HuH-7 (cell line): ENCODE measurements around the gene MEDAG.

Source experiments
- DNase-seq: peaks from one replicate; pipeline ENCODE4 v3.0.0; 2011; ENCODE audit warnings: low spot score

MEDAG gene

DNA sequence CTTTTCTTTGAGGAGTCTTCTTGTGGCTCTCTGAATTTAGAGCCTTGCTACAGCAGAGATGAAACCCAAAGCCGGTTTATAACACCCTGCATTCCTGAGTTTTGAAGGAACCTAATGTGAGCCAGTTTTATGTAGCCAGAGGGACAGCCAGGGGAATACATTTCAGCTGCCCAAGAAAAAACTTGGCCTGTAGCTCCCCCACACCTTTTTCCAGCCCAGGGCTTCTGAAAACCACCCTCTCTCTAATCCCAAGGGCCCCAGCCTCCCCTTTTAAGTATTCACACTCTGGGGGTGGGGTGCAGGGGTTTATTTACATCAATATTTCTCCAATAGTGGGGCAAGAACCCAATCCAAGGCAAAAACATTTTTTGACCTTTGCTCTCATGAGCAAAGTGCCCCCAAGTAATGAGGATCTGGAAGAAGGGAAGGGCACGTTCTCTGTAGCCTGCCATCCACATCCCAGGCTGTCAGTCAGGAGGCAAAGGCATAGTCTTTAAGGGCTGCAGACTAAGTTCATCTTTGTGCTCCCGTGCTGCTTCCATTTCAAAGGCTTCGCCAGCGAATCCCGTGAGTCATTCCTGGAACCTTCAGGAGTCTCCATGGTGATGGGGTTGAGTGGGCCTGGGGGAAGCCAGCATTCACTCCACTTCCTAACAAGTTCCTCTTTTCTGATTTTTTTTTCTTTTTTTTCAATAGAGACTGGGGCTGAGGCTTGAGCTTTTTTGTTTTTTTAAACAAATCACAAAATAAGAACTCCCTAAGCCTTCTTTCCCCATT is 33.2 kb upstream of the MEDAG start:
- DNase-seq, result no peak

DNA sequence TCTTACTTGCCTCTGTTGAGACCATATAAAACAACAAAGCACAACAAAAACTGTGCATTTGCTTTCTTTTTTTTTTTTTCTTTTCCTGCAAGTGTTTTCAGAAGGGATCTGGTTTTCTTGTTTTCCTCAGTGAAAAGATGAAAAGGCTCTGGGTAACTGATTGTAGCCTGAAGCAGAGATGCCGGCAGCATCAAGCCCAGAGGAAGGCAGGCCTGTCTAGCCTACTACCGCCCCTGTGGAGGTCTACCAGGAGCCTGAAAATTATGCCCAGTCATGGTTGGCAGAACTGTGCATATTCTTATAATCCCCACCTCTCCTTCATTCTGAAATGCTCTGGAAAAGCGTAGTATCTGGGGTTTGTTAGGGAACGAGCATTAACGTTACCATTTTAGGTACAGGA is 32.6 kb upstream of the MEDAG start:
- no peak for DNase-seq

DNA sequence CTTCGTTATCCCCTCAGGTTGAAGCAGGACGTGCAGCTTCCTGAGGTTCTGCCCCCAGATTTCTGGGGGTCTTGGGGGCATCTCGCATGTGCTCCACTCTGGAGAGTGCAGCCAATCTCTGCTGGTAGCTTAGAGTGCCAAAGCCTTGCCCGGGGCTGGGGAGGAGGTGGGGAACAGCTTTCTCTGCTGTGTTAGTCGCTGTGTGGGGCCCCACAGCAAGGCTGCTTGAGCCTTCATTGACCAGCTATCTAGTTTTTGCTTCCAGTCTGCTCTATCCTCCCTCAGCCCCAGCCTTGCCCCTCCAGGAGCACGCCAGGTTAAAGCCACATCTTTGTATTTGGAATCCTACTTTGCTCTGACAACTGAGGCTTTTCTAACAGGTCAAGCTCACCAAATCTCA is 32.0 kb upstream of the MEDAG start:
- no peak for DNase-seq

DNA sequence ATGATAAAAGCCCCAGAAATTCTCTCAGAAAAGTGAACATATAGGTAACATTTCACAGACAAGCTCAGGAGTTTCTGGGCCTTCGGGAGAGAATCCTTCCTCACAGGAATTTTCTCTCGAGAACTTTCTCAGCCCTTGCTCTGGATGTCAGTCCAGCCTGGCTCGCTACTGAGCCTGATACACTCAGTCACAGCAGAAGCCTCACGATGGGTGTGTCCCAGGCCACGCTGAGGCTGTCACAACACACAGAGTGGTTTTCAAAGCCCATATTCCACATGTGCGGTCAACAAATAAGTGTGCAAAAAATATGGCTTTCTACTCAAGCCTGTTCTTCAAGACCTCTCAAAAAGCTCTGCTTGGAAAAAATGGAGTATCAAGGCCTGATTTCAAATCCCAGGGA is 31.5 kb upstream of the MEDAG start:
- no peak for DNase-seq

DNA sequence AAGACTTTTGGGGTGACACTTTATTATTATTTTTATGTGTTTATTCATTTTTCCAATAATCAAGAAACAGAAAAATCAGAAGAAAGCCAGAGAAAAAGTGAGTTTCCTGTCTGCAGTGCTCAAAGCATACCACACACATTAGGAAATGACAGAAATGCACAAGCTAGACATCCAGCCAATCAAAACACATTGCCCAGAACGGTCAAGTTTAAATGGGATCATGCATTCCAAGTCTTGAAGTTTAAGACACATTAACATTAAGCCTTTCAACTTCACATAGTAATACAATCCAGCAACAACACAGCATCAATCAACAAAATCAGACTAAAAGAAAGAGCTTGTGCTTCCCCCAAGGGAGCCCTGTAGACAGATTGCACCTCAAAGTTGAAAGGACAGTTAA is 28.7 kb upstream of the MEDAG start:
- no peak for DNase-seq

DNA sequence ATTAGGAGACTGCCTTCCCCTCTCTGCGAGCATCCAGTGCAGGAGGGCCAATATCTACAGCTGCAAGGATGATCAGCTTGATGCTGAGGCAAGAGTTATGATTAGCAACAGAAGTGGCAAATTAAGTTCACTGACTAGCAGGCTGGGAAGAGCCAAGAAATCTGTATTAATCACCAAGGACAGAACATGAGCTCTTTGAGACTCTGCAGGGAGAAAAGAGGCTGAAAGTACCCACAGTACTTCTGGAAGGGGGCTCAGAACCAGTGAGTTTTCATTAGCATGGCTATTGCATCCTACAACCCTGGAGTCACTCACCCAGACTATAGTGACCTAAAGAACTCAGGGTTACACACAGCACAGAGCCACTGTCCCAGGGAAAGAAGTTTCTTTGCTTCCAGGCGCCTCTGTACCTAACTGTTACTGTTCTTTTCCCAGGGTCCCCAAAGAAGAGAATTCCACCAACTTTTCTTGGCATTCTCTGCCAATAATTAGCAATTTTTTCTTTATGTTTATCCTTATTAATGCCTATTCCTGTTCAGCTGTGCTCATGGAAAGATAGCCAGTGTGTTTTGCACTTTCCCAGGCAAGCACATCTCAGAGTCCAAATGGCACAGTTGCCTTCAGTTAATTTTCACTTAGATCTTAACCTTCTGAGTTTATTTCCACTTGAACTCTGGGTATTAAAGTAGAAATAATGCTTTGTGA is 25.8 kb upstream of the MEDAG start:
- DNase-seq, result no peak

DNA sequence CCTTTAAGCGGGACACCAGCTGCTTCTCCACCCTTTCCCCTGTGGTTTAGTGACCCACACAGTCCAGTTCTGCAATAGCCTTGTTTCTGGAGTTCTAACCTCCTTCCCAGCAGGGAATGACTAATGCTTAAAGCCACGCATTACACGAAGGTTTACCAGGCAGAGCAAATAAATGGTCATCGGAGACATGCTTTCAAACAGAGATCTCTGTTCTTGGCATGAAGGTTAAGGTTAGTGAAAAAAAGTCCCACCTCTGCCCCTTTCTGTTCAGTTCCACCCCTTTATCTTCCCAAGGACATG is 25.3 kb upstream of the MEDAG start:
- no peak for DNase-seq

DNA sequence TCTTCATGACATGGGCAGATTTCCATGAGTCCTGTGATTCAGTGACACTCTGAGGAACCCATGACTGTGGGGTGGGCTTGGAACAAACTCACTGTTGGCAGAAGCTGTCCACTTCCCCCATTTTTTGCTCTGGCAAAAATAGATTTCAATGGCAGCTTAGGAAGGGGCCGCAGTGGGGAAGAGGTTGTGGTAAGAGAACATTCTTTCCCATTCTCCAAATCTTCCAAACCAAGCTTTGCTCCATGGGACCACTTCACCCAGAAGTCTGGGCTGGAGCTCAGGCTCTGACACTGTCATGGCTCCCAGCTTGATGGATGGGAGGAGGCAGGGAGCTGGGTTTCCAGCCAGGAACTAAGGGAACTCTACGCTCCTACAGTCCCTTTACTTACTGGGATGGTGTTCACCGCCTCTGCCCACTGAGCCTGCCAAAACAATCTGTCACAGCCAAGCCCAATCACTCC is 24.9 kb upstream of the MEDAG start:
- no peak for DNase-seq

DNA sequence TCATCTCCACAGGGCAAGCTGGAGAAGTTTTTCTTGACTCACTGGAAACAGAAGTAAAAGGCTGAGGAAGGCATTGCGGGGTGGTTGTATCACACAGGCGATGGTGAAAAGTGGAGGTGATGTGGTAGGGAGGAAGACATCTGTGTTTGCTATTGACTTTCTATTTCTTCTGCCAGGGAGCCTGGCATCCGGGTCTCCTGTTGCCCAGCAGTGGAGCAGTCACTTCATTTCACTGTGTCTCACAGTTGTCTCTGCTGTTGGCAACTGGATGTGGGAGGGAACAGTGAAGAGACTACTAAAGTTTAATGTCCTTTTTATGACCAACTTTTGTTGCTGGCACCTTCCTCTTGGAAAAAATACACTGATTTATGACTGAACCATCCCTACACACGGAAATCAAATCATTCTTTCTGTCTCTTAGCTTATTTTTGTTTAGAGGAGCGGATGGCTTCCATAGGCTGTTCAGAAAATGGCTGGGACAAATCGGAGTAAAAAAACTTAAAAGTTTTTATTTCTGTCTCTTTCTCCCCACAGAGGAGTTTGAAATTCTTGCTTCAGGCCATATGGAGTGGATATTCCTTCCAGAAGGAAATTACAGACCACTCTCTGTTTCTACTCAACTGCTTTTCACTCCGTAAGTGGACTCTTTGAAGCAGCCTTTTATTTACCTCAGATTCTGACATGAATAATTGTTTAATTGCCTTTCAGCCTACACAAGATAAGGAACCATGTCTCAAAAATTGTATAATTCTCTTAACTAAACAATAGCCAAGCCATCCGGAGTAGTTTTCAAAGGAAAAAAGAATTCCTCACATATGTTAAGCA is 23.8 kb upstream of the MEDAG start:
- no peak for DNase-seq

DNA sequence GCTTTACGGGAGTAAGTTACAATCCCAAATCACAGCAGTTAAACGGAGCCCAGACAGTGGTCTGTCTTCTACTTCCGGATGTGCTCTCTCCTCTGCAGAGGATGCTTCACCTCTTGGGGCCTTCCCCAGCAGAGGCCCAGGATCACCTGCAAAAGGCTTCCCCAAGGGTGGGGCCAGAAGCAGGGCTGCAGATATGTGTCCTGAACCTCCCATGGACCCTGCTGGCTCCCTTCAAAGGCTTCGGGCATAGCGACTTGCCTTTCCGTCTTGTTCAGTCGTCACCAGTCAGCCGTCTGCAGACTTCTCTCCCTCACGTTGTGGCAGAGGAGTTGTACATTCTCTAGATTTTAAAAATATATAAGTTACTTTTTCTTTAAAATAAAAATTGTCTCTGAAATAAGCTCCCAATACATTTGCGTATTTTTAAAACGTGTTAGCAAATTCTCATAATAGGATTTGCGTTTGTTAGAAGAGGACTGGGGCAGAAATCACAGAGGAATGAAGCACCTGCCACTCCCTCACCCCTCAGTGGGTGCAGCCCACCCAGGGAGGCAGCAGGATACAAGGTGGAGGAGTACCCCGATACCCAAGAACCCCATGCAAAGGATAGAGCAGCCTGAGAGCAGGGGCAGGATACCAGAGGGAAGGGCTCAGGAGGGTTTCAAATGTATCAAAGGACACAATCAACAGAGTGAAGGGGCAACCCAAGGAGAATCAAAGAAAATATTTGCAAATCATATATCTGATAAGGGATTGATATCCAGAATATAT is 22.9 kb upstream of the MEDAG start:
- no peak for DNase-seq

DNA sequence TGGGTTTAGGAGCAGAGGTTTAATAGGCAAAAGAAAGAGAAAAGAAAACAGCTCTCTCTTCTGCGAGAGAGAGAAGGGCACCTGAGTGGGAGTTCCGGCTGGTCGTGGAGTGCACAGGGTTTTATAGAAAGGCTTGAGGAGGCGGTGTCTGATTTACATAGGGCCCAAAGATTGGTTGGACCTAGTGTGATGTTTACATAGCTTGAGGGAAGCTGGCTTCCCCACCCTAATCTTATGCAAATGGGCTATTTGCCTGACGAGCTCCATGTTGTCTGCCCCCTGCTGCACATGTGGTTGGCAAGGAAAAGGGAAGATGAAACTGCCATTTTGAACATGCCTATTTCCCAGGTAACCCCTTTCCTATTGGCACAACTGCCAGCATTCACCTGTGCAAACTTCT is 21.5 kb upstream of the MEDAG start:
- DNase-seq, result no peak

DNA sequence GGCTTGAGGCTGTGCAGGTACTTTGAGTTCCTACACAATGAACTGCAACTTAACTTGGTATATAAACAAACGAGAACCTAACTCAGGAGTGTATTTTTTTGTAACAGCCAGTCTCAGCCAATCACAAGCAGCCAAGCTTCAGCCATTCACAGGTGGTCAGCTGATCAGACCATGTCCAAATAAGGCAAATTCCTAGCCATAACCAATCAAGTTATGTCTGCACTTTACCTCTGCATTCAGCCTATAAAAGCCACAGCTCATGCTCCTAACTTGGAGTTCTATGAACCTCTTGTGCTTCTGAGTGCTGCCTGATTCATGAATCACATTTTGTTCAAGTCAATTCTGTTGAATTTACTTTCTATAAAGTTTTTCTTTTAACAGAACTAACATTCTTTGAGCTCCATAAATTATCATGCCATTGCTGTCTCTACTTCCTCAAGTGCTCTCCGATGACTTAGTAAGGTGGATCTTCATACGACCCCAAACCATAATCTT is 16.8 kb upstream of the MEDAG start:
- no peak for DNase-seq

DNA sequence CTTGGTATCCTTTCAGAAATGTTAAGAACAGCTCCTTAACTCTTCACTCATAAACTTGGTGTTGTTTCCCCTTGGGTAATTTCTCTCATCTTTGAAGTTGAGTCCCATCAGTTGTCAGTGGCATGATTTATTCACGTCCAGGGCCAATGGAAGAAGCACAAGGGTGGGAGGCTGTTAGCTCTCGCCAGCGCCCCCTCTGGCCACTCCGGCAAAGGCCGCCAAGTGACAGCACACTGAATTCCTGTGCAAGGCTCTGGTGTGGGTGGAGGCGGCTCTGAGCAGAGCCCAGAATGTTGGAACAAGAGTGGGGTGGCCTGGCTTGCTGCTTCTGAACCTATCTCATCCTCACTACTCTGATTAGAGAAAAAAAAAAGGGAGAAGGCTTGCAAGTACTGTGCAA is 13.1 kb upstream of the MEDAG start:
- peak; percentile 64 for DNase-seq

DNA sequence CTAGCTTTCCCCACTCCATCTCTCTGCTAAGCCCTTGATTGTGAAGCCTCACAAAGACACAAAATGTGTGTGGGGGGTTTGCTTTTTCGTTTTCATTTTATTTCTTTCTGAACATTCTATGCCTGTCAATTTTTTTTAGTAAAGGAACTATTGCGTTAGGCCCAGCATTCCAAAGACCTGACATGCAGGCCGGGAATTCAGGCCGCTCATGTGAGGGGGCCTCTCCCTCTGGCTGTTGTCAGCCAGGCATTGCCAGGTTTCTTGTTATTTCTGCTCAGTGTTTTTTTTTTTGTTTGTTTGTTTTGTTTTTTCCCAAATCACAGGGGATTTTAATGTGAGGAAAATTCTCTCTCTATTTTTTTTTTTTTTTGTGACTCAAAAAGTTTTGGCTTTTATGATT is 10.3 kb upstream of the MEDAG start:
- DNase-seq, result no peak

DNA sequence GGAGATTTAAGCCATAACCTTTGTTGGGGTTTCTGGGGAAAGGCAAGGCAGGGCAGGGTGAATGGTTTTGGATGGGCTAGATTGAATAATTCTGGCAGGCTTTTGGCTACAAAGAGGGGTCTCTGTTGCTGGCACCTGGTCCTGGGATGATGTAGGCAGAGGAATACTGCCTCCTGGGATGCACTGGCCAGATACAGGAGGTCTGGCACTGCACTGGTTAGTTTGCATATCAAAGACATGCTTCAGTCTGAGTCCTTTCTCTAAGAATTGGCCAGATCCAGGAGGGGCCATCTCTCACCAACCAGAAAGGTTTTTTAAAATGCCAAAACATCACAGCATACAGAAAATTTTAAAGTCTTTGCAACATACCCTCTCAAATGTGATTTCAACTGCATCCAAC is 8.0 kb upstream of the MEDAG start:
- no peak for DNase-seq

DNA sequence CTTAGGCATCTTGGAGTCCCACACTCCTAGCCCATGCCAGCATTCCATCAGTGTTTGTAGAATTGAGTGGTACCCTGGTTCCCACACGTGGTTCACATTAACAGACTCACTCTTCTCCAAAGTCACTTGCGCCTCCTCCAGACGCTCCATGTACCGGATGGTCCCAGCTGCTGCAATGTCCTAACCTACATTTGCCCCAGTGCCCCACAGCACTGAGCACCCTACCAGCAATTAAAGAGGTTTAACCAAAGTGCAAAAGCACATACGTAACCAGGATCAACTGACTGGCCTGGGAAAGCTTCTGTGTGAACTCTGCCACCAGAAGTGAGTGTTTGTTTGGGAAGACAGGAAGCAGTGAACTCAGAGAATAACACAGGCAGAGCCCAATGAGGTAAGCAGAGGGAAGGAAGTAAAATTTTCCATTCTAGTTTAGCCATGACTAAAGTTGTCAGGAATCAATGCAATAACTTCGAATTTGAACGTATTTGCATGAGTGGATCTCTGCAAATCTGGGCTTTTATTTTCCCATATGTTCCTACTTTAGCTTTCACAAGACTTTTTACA is 7.3 kb upstream of the MEDAG start:
- peak; percentile 31 for DNase-seq

DNA sequence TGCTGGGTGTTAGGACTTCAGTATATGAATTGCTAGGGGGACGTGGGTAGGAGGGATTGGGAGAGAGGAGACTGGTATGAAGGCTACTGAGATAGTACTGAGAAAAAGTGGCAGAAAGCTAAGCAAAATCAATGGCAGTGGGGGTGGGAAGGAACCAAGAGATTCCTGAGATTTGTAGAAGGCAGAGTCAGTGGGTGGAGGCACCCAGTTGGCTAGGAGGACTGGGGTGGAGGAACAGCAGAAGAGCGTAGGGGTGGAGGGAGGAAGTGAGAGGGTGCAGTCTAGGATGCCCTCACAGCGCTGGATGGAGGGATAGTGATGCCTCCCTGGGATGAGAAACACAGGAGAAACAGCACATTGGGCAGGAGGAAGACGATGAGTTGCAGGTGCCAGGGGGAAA is 5.6 kb upstream of the MEDAG start:
- no peak for DNase-seq

DNA sequence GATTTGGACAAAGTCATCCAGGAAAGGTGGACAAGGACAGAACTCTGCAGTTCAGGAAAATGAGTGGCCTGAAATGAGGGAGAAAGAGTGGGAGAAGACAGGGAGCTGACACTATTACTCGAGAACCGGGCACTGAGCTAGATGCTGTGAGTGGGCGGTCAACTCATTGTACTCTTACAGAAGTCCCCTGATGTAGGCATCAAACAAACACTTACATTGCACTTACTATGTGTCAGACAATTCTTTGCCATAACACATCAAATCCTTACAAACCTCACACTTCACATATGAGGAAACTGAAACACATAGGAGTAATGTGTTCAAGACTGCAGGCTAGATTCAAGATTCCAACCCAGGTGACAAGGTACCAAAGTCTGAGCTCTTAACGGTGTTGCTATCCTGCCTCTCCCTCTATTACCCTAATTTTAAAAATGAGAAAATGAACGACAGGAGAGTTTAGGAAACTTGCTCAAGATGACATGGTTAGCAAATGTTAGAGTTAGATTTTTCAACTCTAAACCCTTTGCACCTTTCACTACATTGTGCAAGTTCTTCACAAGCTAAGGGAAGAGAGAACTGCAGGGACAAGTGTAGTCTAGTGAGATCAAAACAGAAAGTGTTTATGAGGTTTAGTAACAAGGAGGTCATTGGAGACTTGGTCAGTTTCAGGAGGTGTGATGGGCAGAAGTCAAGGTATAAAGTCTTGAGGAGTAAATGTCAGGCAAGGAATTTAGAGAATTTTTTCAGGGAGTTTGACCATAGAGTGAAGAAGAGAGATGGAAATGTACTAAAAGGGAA is 4.9 kb upstream of the MEDAG start:
- DNase-seq, result no peak

DNA sequence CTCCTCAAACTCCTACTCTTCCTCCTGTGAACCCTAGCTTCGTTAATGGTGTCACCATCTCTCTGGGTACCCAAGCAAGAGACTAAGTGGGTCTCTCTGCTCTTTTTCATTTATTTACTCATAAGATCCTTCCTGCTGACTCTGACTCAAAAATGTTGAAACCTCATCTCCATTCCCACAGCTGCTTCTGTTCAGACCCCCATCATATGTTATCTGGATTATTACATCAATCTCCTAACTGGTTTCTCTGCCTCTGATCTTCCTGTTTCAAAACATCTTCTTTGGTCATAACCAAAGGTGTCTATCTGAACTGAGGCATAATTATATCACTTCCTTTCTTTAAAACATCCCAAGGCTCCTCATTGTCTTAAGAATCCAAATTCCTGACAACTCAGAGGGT is 2.0 kb upstream of the MEDAG start:
- DNase-seq, result no peak

DNA sequence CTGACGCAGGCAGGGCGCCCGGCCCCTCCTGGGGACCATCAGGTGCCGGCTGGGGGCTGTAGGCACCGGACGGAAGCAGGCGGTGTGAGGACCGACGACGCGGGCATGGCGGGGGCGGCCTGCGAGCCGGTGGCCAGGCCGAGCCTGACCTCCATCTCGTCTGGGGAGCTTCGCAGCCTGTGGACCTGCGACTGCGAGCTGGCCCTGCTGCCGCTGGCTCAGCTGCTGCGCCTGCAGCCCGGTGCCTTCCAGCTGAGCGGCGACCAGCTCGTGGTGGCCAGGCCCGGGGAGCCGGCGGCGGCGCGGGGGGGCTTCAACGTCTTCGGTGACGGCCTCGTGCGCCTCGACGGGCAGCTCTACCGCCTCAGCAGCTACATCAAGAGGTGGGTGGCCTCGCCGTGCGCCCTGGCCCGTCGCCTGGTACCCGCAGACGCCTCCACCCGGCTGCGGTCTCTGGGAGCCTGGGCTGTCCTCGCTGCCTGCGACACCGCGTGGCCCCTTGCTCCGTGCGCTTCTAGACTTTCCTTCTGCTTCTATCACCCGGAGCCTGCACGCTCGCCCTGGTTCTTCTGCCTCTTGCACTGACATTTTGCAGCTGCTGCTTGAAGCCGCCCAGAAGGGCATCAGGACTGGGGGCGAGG is 460 bp downstream of the MEDAG start:
- no peak for DNase-seq
